HG03469 (cell line): ENCODE results near the gene SLC6A8.
"Not testable (repeated sequence)": the region's sequence is repeated elsewhere in the genome, so short reads cannot be mapped to it uniquely, and the experiment has no call there.

Source experiments
- ATAC-seq: cut with Tn5 transposase; IDR thresholded peaks from one replicate; pipeline ENCODE4 v1.9.1; 2021; ENCODE audit warnings: mild to moderate bottlenecking, moderate library complexity, moderate number of reproducible peaks; ENCODE audit not compliant: unreplicated experiment

Gene SLC6A8

GRCh38 chrX:153727123-153727931 is 39.6 kb downstream of the SLC6A8 start:
- ATAC-seq: no peak

- no peak for ATAC-seq
Observed at GRCh38 chrX:153728095-153728494, 40.4 kb downstream of the SLC6A8 start.

GRCh38 chrX:153728951-153729631 is 41.4 kb downstream of the SLC6A8 start:
- no peak for ATAC-seq

- ATAC-seq: not testable (repeated sequence)
Observed at GRCh38 chrX:153730115-153730514, 42.4 kb downstream of the SLC6A8 start.

GRCh38 chrX:153731117-153731844 is 43.6 kb downstream of the SLC6A8 start:
- ATAC-seq: no peak

- no peak for ATAC-seq
Observed at GRCh38 chrX:153731845-153732215, 44.1 kb downstream of the SLC6A8 start.

- no peak for ATAC-seq
Observed at GRCh38 chrX:153732401-153732800, 44.7 kb downstream of the SLC6A8 start.

- no peak for ATAC-seq
Observed at GRCh38 chrX:153733651-153734240, 46.0 kb downstream of the SLC6A8 start.

- ATAC-seq: no peak
Observed at GRCh38 chrX:153734871-153735270, 47.1 kb downstream of the SLC6A8 start.

GRCh38 chrX:153735274-153735673 is 47.5 kb downstream of the SLC6A8 start:
- ATAC-seq: no peak

GRCh38 chrX:153736071-153736820 is 48.5 kb downstream of the SLC6A8 start:
- no peak for ATAC-seq

GRCh38 chrX:153736871-153737441 is 49.2 kb downstream of the SLC6A8 start:
- no peak for ATAC-seq

- no peak for ATAC-seq
Observed at GRCh38 chrX:153738056-153738605, 50.4 kb downstream of the SLC6A8 start.

- ATAC-seq: no peak
Observed at GRCh38 chrX:153739754-153740486, 52.2 kb downstream of the SLC6A8 start.

- no peak for ATAC-seq
Observed at GRCh38 chrX:153740631-153741222, 53.0 kb downstream of the SLC6A8 start.

- no peak for ATAC-seq
Observed at GRCh38 chrX:153741446-153741845, 53.7 kb downstream of the SLC6A8 start.

- not testable (repeated sequence) for ATAC-seq
Observed at GRCh38 chrX:153742111-153742510, 54.4 kb downstream of the SLC6A8 start.

GRCh38 chrX:153742796-153743467 is 55.2 kb downstream of the SLC6A8 start:
- not testable (repeated sequence) for ATAC-seq
